ENCODE measurements around the gene ACKR1.

Gene ACKR1

GRCh38 chr1:159204161-159205141 lies at the start of gene ACKR1:
ACKR1 (plus strand) TSS chr1:159204875; CDS start chr1:159204960, 85 bp downstream.
- Histone ChIP-seq H3K9ac (ENCODE audit: low read length in 2 of 2) (no peak within 1 kb of the TSS), H3K36me3 (ENCODE audit: control insufficient read depth in 2 of 2, insufficient read depth in 2 of 2, low read length in 2 of 2) (peaks cover 0 to 2% of the 10 kb centered on the region in 2 donors), H3K4me3 (ENCODE audit: low read length in 2 of 2) (peak within 1 kb of the TSS in 1 of 2 donors; percentile 35), H3K27me3 (ENCODE audit: control insufficient read depth in 1 of 2, insufficient read depth in 2 of 2, low read length in 2 of 2) (peaks cover 10 to 27% of the 10 kb centered on the region in 2 donors), H3K9me3 (ENCODE audit: control insufficient read depth in 2 of 2, low read length in 2 of 2) (no peaks in the 10 kb centered on the region), H3K27ac (ENCODE audit: low read length) (no peak within 1 kb of the TSS), H3K4me1 (ENCODE audit: control insufficient read depth, insufficient read depth, low read length) (no peaks in the 10 kb centered on the region)

- peak overlapping the region in 1 of 2 donors; percentile 35 for H3K4me3 ChIP-seq (ENCODE audit: low read length in 2 of 2)
- no peaks in the 10 kb centered on the region for H3K36me3 ChIP-seq (ENCODE audit: control insufficient read depth in 2 of 2, insufficient read depth in 2 of 2, low read length in 2 of 2)
- no peaks in the 10 kb centered on the region for H3K9me3 ChIP-seq (ENCODE audit: control insufficient read depth in 2 of 2, low read length in 2 of 2)
- no peak overlapping the region for H3K27ac ChIP-seq (ENCODE audit: low read length)
- peaks cover 0 to 4% of the 10 kb centered on the region in 2 donors for H3K27me3 ChIP-seq (ENCODE audit: control insufficient read depth in 1 of 2, insufficient read depth in 2 of 2, low read length in 2 of 2)
- H3K9ac ChIP-seq (ENCODE audit: low read length in 2 of 2) = peak overlapping the region in 1 of 2 donors; percentile 29
- peaks cover 3% of the 10 kb centered on the region for H3K4me1 ChIP-seq (ENCODE audit: control insufficient read depth, insufficient read depth, low read length)
Observed at GRCh38 chr1:159161001-159161718, 43.5 kb upstream of the ACKR1 start.

GRCh38 chr1:159161719-159162026 lies 43.0 kb upstream of the ACKR1 start:
- H3K27ac ChIP-seq (ENCODE audit: low read length) = no peak overlapping the region
- no peaks in the 10 kb centered on the region for H3K9me3 ChIP-seq (ENCODE audit: control insufficient read depth in 2 of 2, low read length in 2 of 2)
- peaks cover 0 to 4% of the 10 kb centered on the region in 2 donors for H3K27me3 ChIP-seq (ENCODE audit: control insufficient read depth in 1 of 2, insufficient read depth in 2 of 2, low read length in 2 of 2)

GRCh38 chr1:159162516-159163265 lies 42.0 kb upstream of the ACKR1 start:
- Histone ChIP-seq H3K27me3 (ENCODE audit: control insufficient read depth in 1 of 2, insufficient read depth in 2 of 2, low read length in 2 of 2) (no peaks in the 10 kb centered on the region), H3K4me1 (ENCODE audit: control insufficient read depth, insufficient read depth, low read length) (peaks cover 3% of the 10 kb centered on the region), H3K36me3 (ENCODE audit: control insufficient read depth in 2 of 2, insufficient read depth in 2 of 2, low read length in 2 of 2) (no peaks in the 10 kb centered on the region), H3K9me3 (ENCODE audit: control insufficient read depth in 2 of 2, low read length in 2 of 2) (no peaks in the 10 kb centered on the region), H3K27ac (ENCODE audit: low read length) (no peak overlapping the region), H3K9ac (ENCODE audit: low read length in 2 of 2) (no peak overlapping the region), H3K4me3 (ENCODE audit: low read length in 2 of 2) (no peak overlapping the region)

More at GRCh38 chr1:159161719-159162026, 43.0 kb upstream of the ACKR1 start:
- peak overlapping the region in 1 of 2 donors; percentile 29 for H3K9ac ChIP-seq (ENCODE audit: low read length in 2 of 2)
- H3K4me3 ChIP-seq (ENCODE audit: low read length in 2 of 2) = no peak overlapping the region
- H3K36me3 ChIP-seq (ENCODE audit: control insufficient read depth in 2 of 2, insufficient read depth in 2 of 2, low read length in 2 of 2) = no peaks in the 10 kb centered on the region
- peaks cover 3% of the 10 kb centered on the region for H3K4me1 ChIP-seq (ENCODE audit: control insufficient read depth, insufficient read depth, low read length)

GRCh38 chr1:159163614-159164228 lies 41.0 kb upstream of the ACKR1 start:
- H3K27me3 ChIP-seq (ENCODE audit: control insufficient read depth in 1 of 2, insufficient read depth in 2 of 2, low read length in 2 of 2) = peaks cover 3 to 5% of the 10 kb centered on the region in 2 donors
- H3K36me3 ChIP-seq (ENCODE audit: control insufficient read depth in 2 of 2, insufficient read depth in 2 of 2, low read length in 2 of 2) = no peaks in the 10 kb centered on the region
- no peak overlapping the region for H3K27ac ChIP-seq (ENCODE audit: low read length)
- H3K4me1 ChIP-seq (ENCODE audit: control insufficient read depth, insufficient read depth, low read length) = peaks cover 3% of the 10 kb centered on the region
- H3K9me3 ChIP-seq (ENCODE audit: control insufficient read depth in 2 of 2, low read length in 2 of 2) = no peaks in the 10 kb centered on the region
- no peak overlapping the region for H3K4me3 ChIP-seq (ENCODE audit: low read length in 2 of 2)
- H3K9ac ChIP-seq (ENCODE audit: low read length in 2 of 2) = no peak overlapping the region

GRCh38 chr1:159168043-159168442 lies 36.6 kb upstream of the ACKR1 start:
- Histone ChIP-seq H3K9ac (ENCODE audit: low read length in 2 of 2) (no peak overlapping the region), H3K36me3 (ENCODE audit: control insufficient read depth in 2 of 2, insufficient read depth in 2 of 2, low read length in 2 of 2) (no peaks in the 10 kb centered on the region), H3K4me3 (ENCODE audit: low read length in 2 of 2) (no peak overlapping the region), H3K27ac (ENCODE audit: low read length) (no peak overlapping the region), H3K27me3 (ENCODE audit: control insufficient read depth in 1 of 2, insufficient read depth in 2 of 2, low read length in 2 of 2) (peaks cover 24 to 34% of the 10 kb centered on the region in 2 donors), H3K9me3 (ENCODE audit: control insufficient read depth in 2 of 2, low read length in 2 of 2) (no peaks in the 10 kb centered on the region), H3K4me1 (ENCODE audit: control insufficient read depth, insufficient read depth, low read length) (peaks cover 12% of the 10 kb centered on the region)

GRCh38 chr1:159170639-159171038 lies 34.0 kb upstream of the ACKR1 start:
- Histone ChIP-seq H3K9me3 (ENCODE audit: control insufficient read depth in 2 of 2, low read length in 2 of 2) (no peaks in the 10 kb centered on the region), H3K4me3 (ENCODE audit: low read length in 2 of 2) (no peak overlapping the region), H3K36me3 (ENCODE audit: control insufficient read depth in 2 of 2, insufficient read depth in 2 of 2, low read length in 2 of 2) (no peaks in the 10 kb centered on the region), H3K4me1 (ENCODE audit: control insufficient read depth, insufficient read depth, low read length) (peaks cover 12% of the 10 kb centered on the region), H3K27me3 (ENCODE audit: control insufficient read depth in 1 of 2, insufficient read depth in 2 of 2, low read length in 2 of 2) (peaks cover 24 to 42% of the 10 kb centered on the region in 2 donors), H3K27ac (ENCODE audit: low read length) (no peak overlapping the region), H3K9ac (ENCODE audit: low read length in 2 of 2) (no peak overlapping the region)

- Histone ChIP-seq H3K4me3 (ENCODE audit: low read length in 2 of 2) (peak within 1 kb of the TSS; percentile 65 to 66), H3K9ac (ENCODE audit: low read length in 2 of 2) (no peak within 1 kb of the TSS), H3K4me1 (ENCODE audit: control insufficient read depth, insufficient read depth, low read length) (peaks cover 12% of the 10 kb centered on the region), H3K27ac (ENCODE audit: low read length) (no peak within 1 kb of the TSS), H3K36me3 (ENCODE audit: control insufficient read depth in 2 of 2, insufficient read depth in 2 of 2, low read length in 2 of 2) (no peaks in the 10 kb centered on the region), H3K27me3 (ENCODE audit: control insufficient read depth in 1 of 2, insufficient read depth in 2 of 2, low read length in 2 of 2) (peaks cover 24 to 42% of the 10 kb centered on the region in 2 donors), H3K9me3 (ENCODE audit: control insufficient read depth in 2 of 2, low read length in 2 of 2) (no peaks in the 10 kb centered on the region)
Observed at GRCh38 chr1:159171254-159171687, 33.4 kb upstream of the ACKR1 start, which contains the start of gene CADM3. CADM3 (plus strand) TSS chr1:159171615; CDS start chr1:159171766, 151 bp downstream.

- H3K27me3 ChIP-seq (ENCODE audit: control insufficient read depth in 1 of 2, insufficient read depth in 2 of 2, low read length in 2 of 2) = peaks cover 24 to 42% of the 10 kb centered on the region in 2 donors
- H3K9ac ChIP-seq (ENCODE audit: low read length in 2 of 2) = no peak overlapping the region
- no peaks in the 10 kb centered on the region for H3K9me3 ChIP-seq (ENCODE audit: control insufficient read depth in 2 of 2, low read length in 2 of 2)
- H3K4me1 ChIP-seq (ENCODE audit: control insufficient read depth, insufficient read depth, low read length) = peaks cover 12% of the 10 kb centered on the region
- H3K36me3 ChIP-seq (ENCODE audit: control insufficient read depth in 2 of 2, insufficient read depth in 2 of 2, low read length in 2 of 2) = no peaks in the 10 kb centered on the region
- H3K4me3 ChIP-seq (ENCODE audit: low read length in 2 of 2) = peak overlapping the region; percentile 65 to 66
- no peak overlapping the region for H3K27ac ChIP-seq (ENCODE audit: low read length)
Observed at GRCh38 chr1:159171688-159172501, 32.8 kb upstream of the ACKR1 start.

All from stomach smooth muscle (tissue), 2 donors.